ENCODE data around the gene SIRPA.

GRCh38 chr20:1920252-1920651 is 25.0 kb downstream of the SIRPA start:
- TF ChIP-seq CTCF (IDR thresholded peaks at IDR 0.05) (no peak), ZFX (IDR thresholded peaks at IDR 0.05; ENCODE audit: borderline replicate concordance) (no peak)

All from 22Rv1 (cell line).